BLaER1 (cell line): ENCODE measurements around the gene DPH3.
"Not testable (repeated sequence)": the region's sequence is repeated elsewhere in the genome, so short reads cannot be mapped to it uniquely, and the experiment has no call there.

ENCODE experiments used
- H3K27ac ChIP-seq: shearing (Covaris generic); formaldehyde crosslinking; 2 replicates; pipeline ENCODE4 v1.8.1; 2022
- H3K27me3 ChIP-seq: shearing (Covaris generic); formaldehyde crosslinking; 2 replicates; pipeline ENCODE4 v1.8.1; 2022
- H3K36me3 ChIP-seq: shearing (Covaris generic); formaldehyde crosslinking; 2 replicates; pipeline ENCODE4 v1.8.1; 2022
- H3K4me1 ChIP-seq: shearing (Covaris generic); formaldehyde crosslinking; 2 replicates; pipeline ENCODE4 v1.8.1; 2022
- H3K4me2 ChIP-seq: shearing (Covaris generic); formaldehyde crosslinking; 2 replicates; pipeline ENCODE4 v1.8.1; 2022
- H3K4me3 ChIP-seq: shearing (Covaris generic); formaldehyde crosslinking; 2 replicates; pipeline ENCODE4 v1.8.1; 2022
- H3K9ac ChIP-seq: shearing (Covaris generic); formaldehyde crosslinking; 2 replicates; pipeline ENCODE4 v1.8.1; 2022
- H3K9me3 ChIP-seq: shearing (Covaris generic); formaldehyde crosslinking; 2 replicates; pipeline ENCODE4 v1.8.1; 2022
- H4K20me1 ChIP-seq: shearing (Covaris generic); formaldehyde crosslinking; 2 replicates; pipeline ENCODE4 v1.8.1; 2022
- Cebpa-rat ChIP-seq: shearing (Covaris generic); IDR thresholded peaks from 2 replicates; pipeline ENCODE4 v1.8.1; 2022

DPH3 gene

DNA sequence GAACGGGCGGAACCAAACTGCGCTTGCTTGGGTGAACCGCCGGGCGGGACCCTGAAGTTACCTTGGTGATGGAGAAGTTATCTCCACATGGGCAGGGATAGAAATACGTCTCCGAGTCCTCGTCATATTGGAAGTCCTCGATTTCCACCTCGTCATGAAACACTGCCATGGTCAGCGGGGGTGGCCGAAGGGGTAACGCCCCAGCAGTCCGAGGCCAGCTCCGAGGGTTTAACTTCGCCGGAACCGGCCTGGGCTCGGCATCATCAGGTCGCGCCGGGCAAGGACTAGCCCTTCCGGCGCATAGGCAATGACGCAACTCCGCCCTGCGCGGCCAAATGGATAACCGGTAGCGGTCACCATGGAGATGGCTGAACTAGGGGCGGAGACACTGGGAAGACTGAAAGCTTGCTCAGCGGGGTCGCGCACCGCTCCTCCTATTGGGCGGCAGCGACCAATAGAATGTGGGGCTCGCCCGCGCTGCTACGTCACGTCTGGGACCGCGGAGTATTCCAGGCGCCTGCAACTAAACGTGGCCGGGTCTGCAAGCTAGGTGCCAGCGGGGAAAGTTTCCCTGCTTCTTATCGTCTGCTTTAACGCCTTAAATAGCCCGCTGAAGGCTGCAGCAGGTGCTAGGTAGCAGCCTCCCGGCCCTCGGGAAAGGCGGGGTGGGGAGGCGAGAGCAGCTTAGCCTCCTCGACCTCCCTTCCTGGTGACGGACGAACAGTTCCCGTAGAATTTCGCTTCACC, at the start of gene DPH3, which contains the start of gene OXNAD1:
Gene DPH3 (minus strand): TSS at position 236 of the 747 bp plus-strand sequence. CDS start 67 bp downstream, at position 169.
Gene OXNAD1 (plus strand): TSS at position 505 of the 747 bp plus-strand sequence. CDS start 5,741 bp downstream, outside the sequence.
- H3K4me1 ChIP-seq, result peaks cover 31% of the 10 kb centered on the region
- H3K27me3 ChIP-seq, result no peaks in the 10 kb centered on the region
- H3K9ac ChIP-seq, result peak within 1 kb of the TSS; percentile 85
- peak within 1 kb of the TSS; percentile 57 for H3K27ac ChIP-seq
- 0 out of 2 replicates have a peak, but pooled peaks cover 9% of the 10 kb centered on the region for H4K20me1 ChIP-seq
- H3K36me3 ChIP-seq, result peaks cover 18% of the 10 kb centered on the region
- H3K9me3 ChIP-seq, result no peaks in the 10 kb centered on the region
- no peak for TF ChIP-seq Cebpa-rat
- H3K4me3 ChIP-seq, result peak within 1 kb of the TSS; percentile 76
- peak within 1 kb of the TSS; percentile 89 for H3K4me2 ChIP-seq

DNA sequence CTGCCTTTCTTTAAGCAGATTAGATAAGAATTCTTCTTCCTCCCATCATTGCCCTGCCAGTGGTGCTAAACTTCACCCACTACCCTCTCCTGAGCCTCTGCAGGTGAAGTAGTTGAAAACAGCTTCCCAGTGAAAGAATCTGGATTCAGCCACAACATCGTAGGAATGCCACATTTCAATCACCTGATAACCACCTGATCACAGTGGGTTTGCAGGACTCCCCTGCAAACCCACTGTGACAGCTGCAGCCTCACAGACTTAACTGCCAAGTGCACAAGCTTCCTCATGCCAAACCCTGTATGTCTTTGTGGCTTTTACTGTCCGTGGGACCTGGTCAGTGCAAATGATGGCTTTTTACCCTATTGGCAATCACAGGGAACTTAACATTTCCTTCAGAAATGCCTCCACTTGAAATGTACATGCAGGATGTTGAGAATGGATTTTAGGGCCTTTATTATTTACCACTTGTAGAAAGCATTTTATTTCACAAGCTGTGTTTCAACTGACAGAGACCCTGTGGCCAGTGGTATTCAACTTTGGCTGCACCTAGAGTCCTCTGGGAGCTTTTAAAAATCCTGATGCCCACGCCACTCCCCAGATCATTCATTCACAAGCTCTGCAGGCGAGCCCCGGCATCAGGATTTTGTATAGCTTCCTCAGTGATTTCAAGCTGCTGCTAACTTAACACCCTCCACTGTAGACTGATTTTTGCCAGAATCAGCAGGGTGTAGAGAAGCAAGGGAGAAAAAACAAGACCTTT, 49.3 kb upstream of the DPH3 start:
- Histone ChIP-seq H3K4me1 (peaks cover 20% of the 10 kb centered on the region), H3K36me3 (peaks cover 60% of the 10 kb centered on the region), H3K4me2 (no peak overlapping the region), H3K27me3 (no peaks in the 10 kb centered on the region), H3K9me3 (no peaks in the 10 kb centered on the region), H4K20me1 (peaks cover 64% of the 10 kb centered on the region), H3K27ac (no peak overlapping the region), H3K4me3 (no peak overlapping the region), H3K9ac (no peak overlapping the region)
- no peak for TF ChIP-seq Cebpa-rat

DNA sequence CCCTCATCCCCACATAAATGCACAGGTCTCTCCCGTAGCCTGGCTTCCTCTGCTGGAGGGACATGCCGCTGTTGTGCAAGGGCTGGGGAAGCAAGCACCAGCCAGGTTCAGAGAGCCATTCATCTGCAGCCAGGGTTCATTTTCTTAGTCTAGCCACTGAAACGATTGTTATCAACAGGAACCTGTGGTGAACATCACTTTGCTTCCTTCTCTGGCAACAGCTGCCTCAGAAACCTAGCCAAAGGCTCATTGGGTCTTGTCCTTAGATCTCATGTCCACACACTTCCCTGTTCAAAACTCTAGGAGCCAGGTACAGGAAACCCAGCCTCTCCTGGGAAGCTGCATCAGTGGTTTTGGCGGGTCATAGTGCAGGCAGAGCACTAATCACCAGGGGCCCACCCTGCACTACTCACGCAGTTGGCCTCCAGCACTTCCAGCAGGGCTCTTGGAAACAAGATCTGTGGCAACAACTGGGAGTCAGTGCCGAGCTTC, 47.3 kb upstream of the DPH3 start:
- Histone ChIP-seq H4K20me1 (peaks cover 49% of the 10 kb centered on the region), H3K4me1 (peaks cover 20% of the 10 kb centered on the region), H3K9me3 (no peaks in the 10 kb centered on the region), H3K27me3 (no peaks in the 10 kb centered on the region), H3K9ac (no peak overlapping the region), H3K36me3 (peaks cover 46% of the 10 kb centered on the region), H3K4me2 (peak overlapping the region; percentile 57), H3K4me3 (no peak overlapping the region), H3K27ac (no peak overlapping the region)
- TF ChIP-seq Cebpa-rat, result peak; percentile 31; the same call in 1 of the 2 replicates

DNA sequence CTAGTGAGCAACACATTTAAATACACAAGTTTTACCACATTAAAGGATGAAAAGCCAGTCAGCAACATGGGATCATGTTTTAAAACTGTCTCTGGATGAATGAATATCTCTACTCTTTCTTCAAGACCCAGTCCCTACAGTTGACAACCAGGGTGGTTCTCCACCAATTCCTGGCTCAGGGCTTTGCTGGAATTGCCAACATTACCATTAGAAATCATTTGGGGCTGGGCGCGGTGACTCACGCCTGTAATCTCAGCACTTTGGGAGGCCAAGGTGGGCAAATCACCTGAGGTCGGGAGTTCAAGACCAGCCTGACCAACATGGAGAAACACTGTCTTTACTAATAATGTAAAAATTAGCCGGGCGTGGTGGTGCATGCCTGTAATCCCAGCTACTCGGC, 45.7 kb upstream of the DPH3 start:
- peaks cover 20% of the 10 kb centered on the region for H3K4me1 ChIP-seq
- not testable (repeated sequence) for H3K27me3 ChIP-seq, H3K4me3 ChIP-seq, H3K9ac ChIP-seq, H3K9me3 ChIP-seq, H3K4me2 ChIP-seq, H3K27ac ChIP-seq
- peaks cover 35% of the 10 kb centered on the region for H4K20me1 ChIP-seq
- H3K36me3 ChIP-seq, result peaks cover 39% of the 10 kb centered on the region

DNA sequence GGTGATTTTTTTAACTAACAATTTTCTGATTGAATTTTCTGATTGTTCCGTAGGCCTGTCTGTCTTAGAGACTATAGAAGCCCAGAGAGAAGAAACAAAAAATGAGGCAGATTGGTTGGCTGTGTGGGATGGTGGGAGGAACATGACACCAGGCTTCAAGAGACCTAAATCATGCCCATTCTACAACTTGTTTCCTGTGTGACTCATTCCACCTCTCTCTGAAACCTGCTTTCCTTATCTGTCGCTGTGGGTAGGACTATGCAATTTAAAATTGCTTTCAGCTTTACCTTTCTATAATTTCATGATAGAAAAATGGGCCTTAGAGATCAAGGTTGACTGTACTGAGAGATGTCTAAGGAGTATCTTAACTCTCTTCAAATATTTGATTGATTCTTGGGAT, 44.8 kb upstream of the DPH3 start:
- peaks cover 41% of the 10 kb centered on the region for H3K36me3 ChIP-seq
- H3K4me2 ChIP-seq, result no peak overlapping the region
- H4K20me1 ChIP-seq, result peaks cover 32% of the 10 kb centered on the region
- H3K9me3 ChIP-seq, result no peaks in the 10 kb centered on the region
- peaks cover 20% of the 10 kb centered on the region for H3K4me1 ChIP-seq
- no peak overlapping the region for H3K27ac ChIP-seq
- no peak overlapping the region for H3K4me3 ChIP-seq
- H3K9ac ChIP-seq, result no peak overlapping the region
- H3K27me3 ChIP-seq, result no peaks in the 10 kb centered on the region
- no peak for TF ChIP-seq Cebpa-rat

DNA sequence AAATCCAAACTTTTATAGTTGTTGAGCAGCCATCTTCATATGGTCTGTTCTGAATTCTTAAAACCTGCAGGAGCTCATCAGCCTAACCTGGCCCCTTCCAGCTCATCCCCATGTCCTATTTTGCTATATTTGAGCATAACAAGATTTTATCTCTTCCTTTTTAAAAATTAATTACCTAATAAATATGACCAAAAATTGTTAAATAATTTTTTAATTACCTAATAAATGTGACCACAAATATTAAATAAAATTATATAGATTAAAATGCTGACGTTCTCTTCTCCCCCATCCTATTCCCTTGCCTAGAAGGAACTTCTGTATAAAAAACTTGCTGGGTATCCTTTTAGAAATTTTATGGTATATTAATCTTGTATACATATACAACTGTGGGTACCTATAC, 44.0 kb upstream of the DPH3 start:
- H3K4me2 ChIP-seq, result no peak overlapping the region
- no peak overlapping the region for H3K9ac ChIP-seq
- H3K4me3 ChIP-seq, result no peak overlapping the region
- no peak for TF ChIP-seq Cebpa-rat
- no peaks in the 10 kb centered on the region for H3K9me3 ChIP-seq
- H3K4me1 ChIP-seq, result peaks cover 20% of the 10 kb centered on the region
- H3K27me3 ChIP-seq, result no peaks in the 10 kb centered on the region
- no peak overlapping the region for H3K27ac ChIP-seq
- H3K36me3 ChIP-seq, result peaks cover 39% of the 10 kb centered on the region
- peaks cover 24% of the 10 kb centered on the region for H4K20me1 ChIP-seq

DNA sequence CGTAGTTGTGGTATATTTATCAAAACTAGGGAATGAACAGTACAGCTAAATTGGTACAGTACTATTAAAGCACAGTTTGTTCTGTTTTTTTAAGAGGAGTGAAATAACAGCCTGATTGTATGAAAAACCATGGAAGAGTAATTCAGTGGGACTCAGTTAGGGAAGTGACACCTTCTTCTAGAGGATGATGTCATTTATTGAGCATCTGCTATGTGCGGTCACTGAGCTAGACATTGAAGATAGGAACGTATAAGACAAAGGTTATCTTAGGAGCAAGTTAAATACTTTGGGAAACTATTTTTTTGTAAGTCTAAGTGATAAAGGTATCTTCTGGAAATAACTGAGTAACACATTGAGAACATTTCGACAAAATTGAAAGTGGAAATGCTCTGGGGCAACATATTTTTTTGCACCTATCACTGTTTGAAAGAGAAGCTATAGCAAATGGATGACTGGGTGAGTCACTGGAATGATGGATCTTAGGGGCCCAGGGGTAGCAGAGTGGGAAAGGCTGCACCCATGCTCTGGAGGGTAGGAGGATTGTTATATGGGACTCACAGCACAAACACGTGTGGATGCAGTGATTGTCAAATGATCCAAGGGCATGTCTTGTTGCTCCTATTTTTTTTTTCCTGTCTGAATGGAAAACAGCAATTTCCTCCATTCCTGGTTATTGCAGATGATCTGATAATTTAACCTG, 43.2 kb upstream of the DPH3 start:
- TF ChIP-seq Cebpa-rat, result no peak
- Histone ChIP-seq H4K20me1 (peaks cover 16% of the 10 kb centered on the region), H3K36me3 (peaks cover 37% of the 10 kb centered on the region)

DNA sequence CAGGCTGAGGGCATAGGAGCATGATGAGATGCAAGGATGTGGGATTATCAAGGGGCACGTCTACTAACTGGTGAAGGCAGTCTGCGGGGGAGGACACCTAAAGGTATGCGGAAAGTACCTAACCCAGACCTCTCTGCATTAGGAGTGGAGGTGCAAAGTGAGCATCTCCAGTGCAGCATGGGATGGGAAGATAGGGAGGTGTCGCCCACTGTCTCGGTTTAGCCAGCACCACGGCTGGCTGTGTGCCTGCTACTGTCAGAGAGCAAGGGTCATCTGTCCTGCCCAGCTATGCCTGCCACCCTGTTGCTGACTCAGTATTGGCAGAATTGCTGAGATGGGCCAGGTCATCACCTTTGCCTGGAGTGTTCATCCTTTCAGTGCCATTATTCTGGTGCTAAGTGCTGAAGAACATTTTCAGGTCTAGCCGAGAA, 40.4 kb upstream of the DPH3 start:
- Histone ChIP-seq H3K36me3 (peaks cover 45% of the 10 kb centered on the region), H3K9me3 (no peaks in the 10 kb centered on the region), H3K27ac (no peak overlapping the region), H3K4me1 (peaks cover 35% of the 10 kb centered on the region), H3K4me3 (no peak overlapping the region), H3K9ac (no peak overlapping the region), H4K20me1 (peaks cover 9% of the 10 kb centered on the region; the same call in 1 of the 2 replicates), H3K27me3 (no peaks in the 10 kb centered on the region), H3K4me2 (no peak overlapping the region)
- no peak for TF ChIP-seq Cebpa-rat

More for the DNA sequence above, 43.2 kb upstream of the DPH3 start:
- no peak overlapping the region for H3K9ac ChIP-seq
- H3K27ac ChIP-seq, result no peak overlapping the region
- no peaks in the 10 kb centered on the region for H3K27me3 ChIP-seq
- H3K4me1 ChIP-seq, result peaks cover 26% of the 10 kb centered on the region
- H3K4me3 ChIP-seq, result no peak overlapping the region
- H3K4me2 ChIP-seq, result no peak overlapping the region
- H3K9me3 ChIP-seq, result no peaks in the 10 kb centered on the region

DNA sequence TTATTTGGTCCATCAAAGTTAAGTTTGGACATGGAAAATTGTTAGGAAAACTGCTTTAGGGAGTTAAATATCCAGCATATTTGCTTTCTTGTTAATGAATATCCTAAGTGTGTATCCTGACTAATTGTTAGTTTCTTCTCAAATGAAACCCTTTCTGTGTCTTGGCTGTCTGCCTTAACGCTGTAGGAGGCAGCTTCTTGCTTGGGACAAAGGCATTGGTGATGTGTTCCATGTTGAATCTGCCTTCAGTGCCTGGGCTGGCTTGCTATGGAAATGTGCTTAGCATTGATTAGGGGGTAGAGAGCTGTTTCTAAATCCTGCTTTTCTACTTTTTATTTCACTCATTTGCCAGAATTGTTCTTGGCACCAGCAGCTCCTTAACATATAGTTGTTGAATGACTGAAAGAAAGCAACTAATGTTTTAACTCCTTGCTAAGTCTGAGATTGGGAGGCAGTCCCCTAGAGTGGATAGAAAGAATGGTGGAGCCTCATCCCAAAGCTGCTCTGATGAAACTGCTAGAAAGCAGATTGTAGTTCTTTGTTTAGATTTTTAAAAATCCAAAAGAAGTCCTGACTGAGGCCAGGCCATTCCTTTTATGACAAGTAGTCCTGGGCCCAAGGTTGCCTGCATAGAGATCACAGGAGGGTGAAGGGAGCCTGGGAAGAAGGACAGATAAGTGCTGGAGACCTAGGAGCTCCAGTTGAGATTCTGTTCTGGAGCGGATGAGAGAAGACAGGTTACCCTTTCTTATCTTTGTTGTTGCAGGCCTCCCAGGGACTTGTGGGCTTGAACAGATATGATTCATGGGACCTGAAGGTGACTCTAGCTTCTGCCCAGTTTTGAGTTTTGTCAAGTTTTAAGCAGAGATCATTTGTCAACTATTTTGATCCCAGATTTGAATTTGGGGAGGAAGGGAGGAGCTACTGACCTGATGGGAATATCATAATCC, 39.6 kb upstream of the DPH3 start:
- Histone ChIP-seq H4K20me1 (peaks cover 10% of the 10 kb centered on the region; the same call in 1 of the 2 replicates), H3K36me3 (peaks cover 45% of the 10 kb centered on the region)
- no peak for TF ChIP-seq Cebpa-rat

More for the DNA sequence above, 39.6 kb upstream of the DPH3 start:
- Histone ChIP-seq H3K9ac (no peak overlapping the region), H3K27me3 (no peaks in the 10 kb centered on the region), H3K4me3 (no peak overlapping the region), H3K4me2 (no peak overlapping the region), H3K27ac (no peak overlapping the region), H3K4me1 (peaks cover 42% of the 10 kb centered on the region), H3K9me3 (no peaks in the 10 kb centered on the region)
